Measurements from ENCODE around the gene CDC27. TPM values are rescaled to one million over a fixed set of nuclear protein-coding genes. Genes with fewer than 3 reads are reported as not detected.
"Not testable (repeated sequence)": the region's sequence is repeated elsewhere in the genome, so short reads cannot be mapped to it uniquely, and the experiment has no call there.

CDC27 gene
- total and polyA plus RNA-seq, 2 donors (not counting 3 experiments of a cell fraction or from before 2014, with no cell fraction given), result 76.1 to 172 TPM

GRCh38 chr17:47077576-47077975 is 111.5 kb downstream of the CDC27 start:
- no peak overlapping the region for H3K4me2 ChIP-seq (ENCODE audit: insufficient read depth, low read length)
- POLR2A ChIA-PET, result no interaction called here
- no peak for DNase-seq (ENCODE audit: low read depth, low spot score)

GRCh38 chr17:47076171-47076570 is 112.9 kb downstream of the CDC27 start:
- no TSS peak for BruUV-seq (replicated peaks)
- Histone ChIP-seq H3K27me3 (ENCODE audit: control insufficient read depth in 2 of 2, insufficient read depth in 2 of 2, low read length in 2 of 2) (no peaks in the 10 kb centered on the region), H3K9me1 (replicated peaks; ENCODE audit: control insufficient read depth, extremely low read depth, insufficient read depth, low read length) (no peaks in the 10 kb centered on the region), H3K4me3 (replicated peaks in 1 of 3; ENCODE audit: insufficient read depth in 1 of 3, low read depth in 1 of 3, low read length in 3 of 3) (no peak overlapping the region), H3K36me3 (ENCODE audit: control insufficient read depth in 2 of 2, extremely low read depth in 1 of 2, insufficient read depth in 2 of 2, low read length in 2 of 2) (no peaks in the 10 kb centered on the region), H3K79me2 (ENCODE audit: control insufficient read depth, insufficient read depth, low read length) (no peaks in the 10 kb centered on the region), H3K4me2 (ENCODE audit: insufficient read depth, low read length) (no peak overlapping the region), H3K9me3 (replicated peaks; ENCODE audit: control insufficient read depth, insufficient read depth, low read length) (no peaks in the 10 kb centered on the region), H3K9ac (replicated peaks; ENCODE audit: extremely low read depth, insufficient read depth, low read length) (no peak overlapping the region), H3K4me1 (ENCODE audit: control insufficient read depth, extremely low read depth, insufficient read depth, low read length) (no peaks in the 10 kb centered on the region), H3K27ac (ENCODE audit: insufficient read depth, low read depth, low read length) (no peak overlapping the region), H2AFZ (ENCODE audit: low read depth, low read length) (no peak overlapping the region), H4K20me1 (replicated peaks; ENCODE audit: control insufficient read depth, extremely low read depth, insufficient read depth, low read length) (no peaks in the 10 kb centered on the region)
- CTCF ChIA-PET, result interaction anchor here (1.7 kb wide), 1 partner anchor 16 kb away, joined by 6 read pairs; no protein-coding TSS in a partner anchor
- intact Hi-C loops (cut with micrococcal nuclease), result no loop called here
- FAIRE-seq, result no peak
- no peak for DNase-seq (ENCODE audit: low read depth, low spot score)
- TF ChIP-seq FOS (IDR thresholded peaks at IDR 0.05; ENCODE audit: borderline replicate concordance, insufficient read depth, low read length) (no peak), MYC (IDR thresholded peaks at IDR 0.05; ENCODE audit: low read depth, low read length) (no peak), POLR2AphosphoS5 (IDR thresholded peaks at IDR 0.05; ENCODE audit: insufficient read depth, low read depth, low read length) (no peak), POLR2A (IDR thresholded peaks at IDR 0.05; ENCODE audit: low read depth, low read length) (no peak), MAX (IDR thresholded peaks at IDR 0.05; ENCODE audit: insufficient read depth, insufficient read length) (no peak), EZH2 (IDR thresholded peaks at IDR 0.05; ENCODE audit: borderline replicate concordance, low read depth, low read length, severe bottlenecking) (no peak), GATA2 (IDR thresholded peaks at IDR 0.05; ENCODE audit: insufficient read depth, insufficient read length, low read depth, low read length) (no peak), CTCF (IDR thresholded peaks at IDR 0.05; ENCODE audit: extremely low read depth in 1 of 2, insufficient read depth in 1 of 2, low read depth in 1 of 2, low read length in 2 of 2) (no peak), JUN (IDR thresholded peaks at IDR 0.05; ENCODE audit: borderline replicate concordance, insufficient read depth, insufficient read length, low read depth) (no peak)
- POLR2A ChIA-PET, result no interaction called here
- dilution Hi-C loops (cut with MboI; ENCODE audit: extremely low pct_ligation_motif_present, low sequenced_read_pairs), result no loop called here

More at GRCh38 chr17:47077576-47077975, 111.5 kb downstream of the CDC27 start:
- intact Hi-C loops (cut with micrococcal nuclease) (no loop called here), dilution Hi-C loops (cut with MboI; ENCODE audit: extremely low pct_ligation_motif_present, low sequenced_read_pairs) (no loop called here)
- H3K9me3 ChIP-seq (replicated peaks; ENCODE audit: control insufficient read depth, insufficient read depth, low read length), result no peaks in the 10 kb centered on the region
- no peak overlapping the region for H3K9ac ChIP-seq (replicated peaks; ENCODE audit: extremely low read depth, insufficient read depth, low read length)
- CTCF ChIA-PET, result no interaction called here
- H3K27me3 ChIP-seq (ENCODE audit: control insufficient read depth in 2 of 2, insufficient read depth in 2 of 2, low read length in 2 of 2), result no peaks in the 10 kb centered on the region
- no peaks in the 10 kb centered on the region for H3K36me3 ChIP-seq (ENCODE audit: control insufficient read depth in 2 of 2, extremely low read depth in 1 of 2, insufficient read depth in 2 of 2, low read length in 2 of 2)
- H2AFZ ChIP-seq (ENCODE audit: low read depth, low read length), result no peak overlapping the region
- H3K4me1 ChIP-seq (ENCODE audit: control insufficient read depth, extremely low read depth, insufficient read depth, low read length), result no peaks in the 10 kb centered on the region
- no TSS peak for BruUV-seq (replicated peaks)
- no peaks in the 10 kb centered on the region for H4K20me1 ChIP-seq (replicated peaks; ENCODE audit: control insufficient read depth, extremely low read depth, insufficient read depth, low read length)
- no peak overlapping the region for H3K4me3 ChIP-seq (replicated peaks in 1 of 3; ENCODE audit: insufficient read depth in 1 of 3, low read depth in 1 of 3, low read length in 3 of 3)
- TF ChIP-seq EZH2 (IDR thresholded peaks at IDR 0.05; ENCODE audit: borderline replicate concordance, low read depth, low read length, severe bottlenecking) (no peak), FOS (IDR thresholded peaks at IDR 0.05; ENCODE audit: borderline replicate concordance, insufficient read depth, low read length) (peak; percentile 48)
- FAIRE-seq, result no peak
- H3K79me2 ChIP-seq (ENCODE audit: control insufficient read depth, insufficient read depth, low read length), result peaks cover 3% of the 10 kb centered on the region
- no peak overlapping the region for H3K27ac ChIP-seq (ENCODE audit: insufficient read depth, low read depth, low read length)
- H3K9me1 ChIP-seq (replicated peaks; ENCODE audit: control insufficient read depth, extremely low read depth, insufficient read depth, low read length), result no peaks in the 10 kb centered on the region

- POLR2A ChIA-PET; H3K27ac ChIP-seq (ENCODE audit: insufficient read depth, low read depth, low read length); H3K79me2 ChIP-seq (ENCODE audit: control insufficient read depth, insufficient read depth, low read length); FAIRE-seq; CTCF ChIA-PET; H4K20me1 ChIP-seq (replicated peaks; ENCODE audit: control insufficient read depth, extremely low read depth, insufficient read depth, low read length); H3K27me3 ChIP-seq (ENCODE audit: control insufficient read depth in 2 of 2, insufficient read depth in 2 of 2, low read length in 2 of 2); H3K9me1 ChIP-seq (replicated peaks; ENCODE audit: control insufficient read depth, extremely low read depth, insufficient read depth, low read length); H3K9ac ChIP-seq (replicated peaks; ENCODE audit: extremely low read depth, insufficient read depth, low read length); DNase-seq (ENCODE audit: low read depth, low spot score); BruUV-seq (replicated peaks); H2AFZ ChIP-seq (ENCODE audit: low read depth, low read length); H3K36me3 ChIP-seq (ENCODE audit: control insufficient read depth in 2 of 2, extremely low read depth in 1 of 2, insufficient read depth in 2 of 2, low read length in 2 of 2); H3K4me3 ChIP-seq (replicated peaks in 1 of 3; ENCODE audit: insufficient read depth in 1 of 3, low read depth in 1 of 3, low read length in 3 of 3); dilution Hi-C loops (cut with MboI; ENCODE audit: extremely low pct_ligation_motif_present, low sequenced_read_pairs); intact Hi-C loops (cut with micrococcal nuclease); H3K4me1 ChIP-seq (ENCODE audit: control insufficient read depth, extremely low read depth, insufficient read depth, low read length); H3K9me3 ChIP-seq (replicated peaks; ENCODE audit: control insufficient read depth, insufficient read depth, low read length); H3K4me2 ChIP-seq (ENCODE audit: insufficient read depth, low read length): not testable (repeated sequence)
Observed at GRCh38 chr17:47074361-47074760, 114.7 kb downstream of the CDC27 start.
